Limb (tissue), 2 donors: Measurements from ENCODE around the gene MSI2.

Source experiments
- DNase-seq, 2 donors: peaks; one replicate each; pipeline ENCODE4 v3.0.0-alpha.2; 2016; ENCODE audit errors: extremely low spot score in 2 of 2

The MSI2 gene

DNA sequence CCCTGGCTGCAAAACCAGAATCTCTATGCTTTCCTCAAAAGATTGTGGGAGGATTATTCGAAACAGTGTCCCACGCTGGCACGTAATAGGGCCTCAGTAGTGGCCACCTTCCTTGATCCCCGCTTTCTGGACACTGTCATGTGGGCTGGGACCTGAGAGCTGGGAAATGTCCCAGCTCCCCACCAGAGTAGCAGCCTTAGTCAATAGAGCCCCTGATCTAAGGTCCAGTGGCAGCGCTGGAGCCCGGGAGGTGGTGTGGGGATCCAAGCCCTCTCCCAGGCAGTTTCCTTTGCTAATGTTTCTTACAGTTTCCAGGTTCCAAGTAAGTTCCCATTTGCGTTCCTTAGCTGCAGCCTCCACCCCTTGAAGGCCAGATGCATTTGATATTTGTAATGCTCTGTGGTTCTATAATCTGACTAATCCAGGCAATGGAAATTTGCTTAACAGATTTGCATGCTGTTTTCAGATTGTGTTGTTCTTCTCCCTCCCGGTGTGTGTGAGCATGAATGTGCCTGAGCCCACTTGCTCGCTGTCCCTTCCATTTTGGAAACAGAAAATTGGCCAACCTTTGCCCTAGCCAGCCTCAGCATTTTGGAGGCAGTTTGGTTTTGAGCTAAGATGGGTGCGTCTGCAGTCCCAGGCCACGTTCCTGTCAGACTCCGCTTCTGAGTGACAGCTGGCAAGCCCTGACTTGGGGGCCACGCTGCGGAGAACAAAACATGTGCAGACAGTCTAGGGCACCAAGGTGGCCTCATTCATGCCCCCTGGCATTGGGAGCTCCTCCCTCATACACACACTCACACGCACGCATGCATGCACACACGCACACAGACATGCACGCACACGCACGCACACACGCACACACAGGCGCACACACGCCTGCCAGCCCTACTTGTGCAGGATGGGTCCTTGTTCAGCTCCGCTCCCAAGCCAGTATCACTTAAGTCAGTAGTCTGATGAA, 419.4 kb downstream of the MSI2 start:
- peak in 1 of 2 donors; percentile 20 for DNase-seq

- peak in 1 of 2 donors; percentile 8 for DNase-seq
Observed at GRCh38 chr17:57676543-57676942, 420.2 kb downstream of the MSI2 start.

DNA sequence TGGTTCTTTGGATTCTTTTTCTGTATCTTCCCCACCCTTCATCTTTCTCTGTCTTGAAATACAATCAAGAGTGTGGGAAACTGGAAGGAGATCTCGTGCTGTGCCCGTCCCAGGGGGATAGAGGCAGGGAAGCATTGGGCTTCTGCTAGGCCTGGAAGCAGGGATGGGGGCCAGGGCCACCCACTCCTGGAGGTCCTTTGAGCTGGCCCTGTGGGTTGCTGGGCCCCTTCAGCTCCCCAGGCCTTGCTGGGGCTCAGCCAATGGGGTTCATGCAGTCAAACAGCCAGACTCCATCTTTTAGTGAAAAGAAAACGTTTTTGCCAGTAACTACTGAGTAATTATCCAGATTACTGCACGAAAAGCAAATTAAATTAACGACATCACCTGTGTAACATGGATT, 421.0 kb downstream of the MSI2 start:
- peak in 1 of 2 donors; percentile 23 for DNase-seq

DNA sequence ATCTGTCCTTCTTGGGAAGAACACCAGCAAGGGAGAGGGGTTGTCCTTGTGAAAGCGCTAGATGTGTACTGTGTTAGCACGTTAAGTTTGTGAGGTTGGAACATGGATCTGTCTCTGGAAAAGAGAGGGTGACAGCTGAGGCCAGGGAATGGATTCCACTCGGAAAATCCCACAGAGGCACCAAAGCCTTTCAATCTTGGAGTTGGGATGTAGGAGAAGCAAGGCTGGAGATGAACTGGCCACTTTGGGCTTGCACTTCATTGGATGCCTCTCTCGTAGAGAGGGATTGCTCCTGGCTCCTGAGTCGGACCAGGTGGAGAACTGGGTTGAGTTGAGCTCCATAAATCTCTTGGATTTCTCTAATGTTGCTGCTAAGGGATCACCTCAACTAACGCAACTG, 421.5 kb downstream of the MSI2 start:
- peak in 1 of 2 donors; percentile 9 for DNase-seq

DNA sequence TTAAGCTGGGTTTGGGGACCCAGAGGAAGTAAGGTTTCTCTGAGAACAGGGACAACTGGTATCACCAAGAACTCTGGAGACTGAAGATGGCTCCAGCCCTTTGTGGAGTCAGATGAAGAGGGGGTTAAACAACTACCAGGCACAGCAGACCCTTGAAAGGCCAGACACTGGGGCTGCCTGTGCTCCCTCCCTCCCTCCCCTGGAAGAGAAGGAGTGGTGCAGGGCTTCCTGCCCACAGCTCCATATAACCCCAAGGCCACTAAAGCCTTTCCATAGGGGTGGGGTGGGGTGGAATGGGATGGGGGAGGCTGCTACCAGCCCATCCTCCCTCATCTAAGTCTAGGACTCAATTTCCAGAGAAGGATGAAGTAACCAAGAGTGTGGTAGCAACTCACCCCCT, 422.1 kb downstream of the MSI2 start:
- DNase-seq, result peak in 1 of 2 donors; percentile 19

DNA sequence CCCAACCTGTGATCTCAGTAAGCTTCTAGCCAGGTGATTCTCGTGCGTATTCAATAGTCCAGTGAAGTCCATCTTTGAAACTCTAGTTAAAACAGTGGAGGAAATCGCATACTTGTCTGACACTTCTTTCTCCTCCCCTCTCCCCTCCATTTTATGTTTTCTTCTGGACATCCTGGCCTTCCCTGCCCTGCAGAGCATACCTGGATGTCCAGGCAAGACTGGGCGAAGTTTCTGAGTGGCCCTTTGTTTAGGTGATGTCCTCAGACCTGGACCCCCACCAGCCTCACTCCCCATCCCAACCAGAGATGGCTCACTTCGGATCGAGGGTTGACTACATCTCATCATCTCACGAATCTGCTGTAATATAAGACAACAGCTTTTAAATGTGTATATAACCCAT, 423.0 kb downstream of the MSI2 start:
- no peak for DNase-seq

- DNase-seq, result peak in 1 of 2 donors; percentile 6
Observed at GRCh38 chr17:57679906-57680695, 423.8 kb downstream of the MSI2 start.

- peak in 1 of 2 donors; percentile 23 for DNase-seq
Observed at GRCh38 chr17:57682701-57683100, 426.4 kb downstream of the MSI2 start.

DNA sequence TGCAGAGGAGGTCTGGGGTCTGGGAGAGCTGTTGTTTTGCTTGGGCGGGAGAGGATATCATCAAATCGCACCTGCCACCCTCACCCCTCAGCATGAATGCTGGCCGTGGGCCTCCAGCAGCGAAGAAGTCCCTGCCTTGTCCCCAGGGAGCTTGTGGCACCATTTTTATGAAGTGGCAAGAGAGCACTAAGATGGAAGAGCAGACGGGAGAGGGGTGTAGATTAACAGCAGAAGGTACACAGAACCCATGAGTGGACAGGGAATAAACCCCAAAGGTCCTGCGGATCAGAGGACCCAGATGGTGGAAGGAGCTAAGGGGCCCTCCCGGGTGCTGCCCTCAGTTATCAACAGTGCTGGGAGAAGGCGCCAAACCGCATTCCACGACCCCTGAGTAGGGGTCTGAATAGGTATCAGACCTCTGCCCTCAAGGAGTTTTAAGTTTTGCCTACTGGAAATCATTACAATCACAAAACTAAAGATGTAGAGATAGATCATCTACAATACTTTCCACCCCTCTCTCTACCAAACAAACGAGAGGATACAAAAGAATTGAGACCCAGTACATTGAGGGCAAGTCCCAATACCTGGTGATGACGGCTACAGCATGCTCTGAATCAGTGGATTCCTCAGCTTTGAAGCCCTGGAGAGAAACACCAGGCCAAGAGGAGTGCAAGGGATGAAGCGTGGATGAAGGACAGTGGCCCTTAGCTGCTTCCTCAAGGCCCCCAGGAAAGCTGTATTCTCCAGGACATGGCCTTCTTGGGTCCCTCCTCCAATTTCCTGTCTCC, 428.6 kb downstream of the MSI2 start:
- no peak for DNase-seq

DNA sequence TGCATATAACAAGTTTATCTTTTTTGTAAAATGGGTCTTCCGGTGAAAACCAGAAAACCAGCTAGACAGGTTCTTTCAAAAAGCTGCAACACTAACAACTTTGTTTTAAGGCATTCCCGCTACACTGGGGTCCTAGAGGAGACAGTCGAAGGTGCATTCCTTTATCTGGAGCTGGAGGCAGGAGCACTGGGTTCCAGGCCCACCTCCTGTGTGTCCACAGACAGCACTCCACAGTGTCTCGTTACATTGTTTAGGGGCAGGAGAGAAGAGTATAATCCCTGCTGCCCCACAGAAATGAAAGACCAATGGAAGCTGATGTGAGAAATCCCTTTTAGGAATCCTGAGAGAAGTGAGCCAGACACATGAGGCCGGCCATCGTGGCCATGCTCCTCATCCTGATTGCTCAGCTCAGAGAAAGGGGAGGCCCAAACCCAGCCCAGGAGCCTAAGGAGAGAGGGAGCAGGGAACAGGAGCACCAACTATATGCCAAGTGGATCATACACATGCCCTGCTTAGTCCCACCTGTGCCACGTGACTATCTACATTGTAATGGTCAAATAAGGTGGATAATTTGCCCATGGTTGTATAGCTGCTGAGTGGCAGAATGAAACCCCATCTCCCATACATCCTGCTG, 429.3 kb downstream of the MSI2 start:
- no peak for DNase-seq

DNA sequence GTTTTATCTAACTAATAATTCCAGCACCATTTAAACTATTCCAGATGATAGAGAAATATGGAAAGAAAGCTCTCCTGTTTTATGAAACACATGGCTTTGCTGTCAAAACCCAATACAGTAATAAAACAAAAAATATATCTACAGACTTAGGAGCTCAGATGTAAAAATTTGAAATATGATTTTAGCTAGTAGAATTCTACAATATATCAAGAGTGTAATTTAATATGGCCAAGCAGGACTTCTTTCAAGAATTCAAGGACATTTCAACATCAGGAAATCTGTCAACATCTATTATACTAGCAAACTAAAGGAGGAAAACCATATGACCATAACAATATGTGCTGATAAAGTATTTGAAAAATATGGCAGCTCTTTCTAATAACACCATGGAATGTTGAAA, 431.3 kb downstream of the MSI2 start:
- DNase-seq, result no peak

DNA sequence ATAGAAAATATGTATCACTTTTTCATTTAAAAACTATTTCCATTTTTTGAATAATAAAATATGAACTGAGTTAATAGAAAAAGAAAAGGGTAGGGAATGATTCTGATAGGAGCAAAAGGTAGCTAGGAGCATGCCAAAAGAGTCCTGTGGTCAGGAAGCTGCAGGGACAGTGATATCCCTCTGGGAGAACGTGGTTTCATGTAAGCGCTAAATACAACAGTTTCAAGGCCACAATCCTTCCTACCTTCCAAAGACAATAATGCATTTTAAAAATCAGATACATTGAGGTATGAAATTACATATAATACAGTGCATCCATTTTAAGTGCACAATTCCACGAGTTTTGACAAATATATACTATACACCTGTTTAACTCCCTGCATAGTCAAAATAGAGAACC, 432.9 kb downstream of the MSI2 start:
- no peak for DNase-seq

GRCh38 chr17:57691939-57692338, 435.6 kb downstream of the MSI2 start:
- no peak for DNase-seq

DNA sequence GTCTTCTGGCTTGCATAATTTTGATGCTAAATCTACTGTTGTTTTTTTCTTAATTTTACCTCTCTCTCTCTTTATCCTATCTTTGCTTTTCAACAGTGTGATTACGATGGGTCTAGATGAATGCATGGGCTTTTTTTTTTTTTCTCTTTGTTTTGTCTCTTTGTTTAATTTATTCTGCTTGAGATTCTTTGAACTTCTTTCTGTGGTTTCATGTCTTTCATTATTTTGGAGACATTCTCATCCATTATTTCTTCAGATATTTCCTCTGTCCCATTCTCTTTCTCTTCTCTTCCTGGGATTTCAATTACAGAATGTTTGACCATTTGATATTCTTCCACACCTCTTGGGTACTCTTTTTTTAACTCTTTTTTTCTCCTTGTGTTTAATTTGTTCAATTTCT, 436.4 kb downstream of the MSI2 start:
- DNase-seq, result no peak

- no peak for DNase-seq
Observed at GRCh38 chr17:57694051-57694450, 437.7 kb downstream of the MSI2 start.

DNA sequence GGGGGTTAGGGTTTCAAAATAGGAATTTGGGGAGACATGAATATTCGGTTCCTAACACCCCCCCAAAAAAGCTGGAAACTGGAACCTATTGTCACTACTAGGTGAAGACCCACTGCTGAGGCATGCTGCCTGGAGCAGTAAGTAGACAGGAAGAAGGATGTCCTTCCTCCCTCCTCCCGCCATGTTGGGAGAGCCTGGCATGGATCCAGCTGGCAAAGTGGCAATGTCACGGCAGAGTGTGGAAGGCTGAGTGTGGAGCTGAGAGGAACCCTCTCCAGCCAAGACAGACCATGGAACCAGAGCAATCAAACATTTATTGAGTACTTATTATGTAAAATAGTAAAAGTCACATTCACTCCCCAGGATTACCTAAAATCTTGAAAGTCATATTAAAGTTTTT, 439.7 kb downstream of the MSI2 start:
- no peak for DNase-seq

- no peak for DNase-seq
Observed at GRCh38 chr17:57697197-57697596, 440.9 kb downstream of the MSI2 start.

DNA sequence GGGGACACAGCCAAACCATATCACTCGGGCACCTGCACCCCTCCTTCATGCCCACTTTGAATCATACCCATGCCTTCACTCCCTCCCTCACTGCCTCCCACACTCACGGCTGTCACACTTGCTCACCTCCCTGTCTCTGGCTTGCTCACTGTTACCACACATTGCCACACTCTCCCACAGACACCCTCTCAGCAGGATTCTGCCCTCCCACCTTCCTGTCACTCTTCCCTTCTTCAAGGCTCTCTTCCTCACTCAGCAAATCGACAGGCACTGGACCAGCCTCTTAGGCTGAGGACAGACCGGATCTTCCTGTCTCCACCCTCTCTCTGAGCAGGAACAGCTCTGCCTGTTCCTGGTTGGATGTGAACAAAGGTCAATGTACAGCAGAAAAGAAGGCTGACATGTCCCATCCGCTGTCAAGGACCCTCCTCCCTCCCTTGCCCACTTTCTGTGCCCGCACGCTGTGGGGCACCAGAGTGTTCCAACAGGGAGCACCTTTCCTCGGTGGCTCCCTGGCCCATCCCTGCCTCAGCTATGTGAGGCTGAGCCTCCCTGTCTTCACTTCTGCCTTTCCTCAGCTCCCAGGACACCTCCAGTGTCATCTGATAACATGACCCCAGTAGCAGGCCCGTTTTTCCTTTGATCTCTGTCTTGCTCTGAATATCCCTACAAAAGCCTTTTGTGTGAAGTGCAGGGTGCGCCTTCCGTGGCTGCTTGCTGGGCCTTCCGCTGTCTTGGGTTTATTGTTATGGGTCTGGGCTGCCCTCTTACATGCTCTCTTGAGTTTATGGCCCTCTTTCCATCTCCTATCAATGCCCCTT, 441.8 kb downstream of the MSI2 start:
- no peak for DNase-seq

DNA sequence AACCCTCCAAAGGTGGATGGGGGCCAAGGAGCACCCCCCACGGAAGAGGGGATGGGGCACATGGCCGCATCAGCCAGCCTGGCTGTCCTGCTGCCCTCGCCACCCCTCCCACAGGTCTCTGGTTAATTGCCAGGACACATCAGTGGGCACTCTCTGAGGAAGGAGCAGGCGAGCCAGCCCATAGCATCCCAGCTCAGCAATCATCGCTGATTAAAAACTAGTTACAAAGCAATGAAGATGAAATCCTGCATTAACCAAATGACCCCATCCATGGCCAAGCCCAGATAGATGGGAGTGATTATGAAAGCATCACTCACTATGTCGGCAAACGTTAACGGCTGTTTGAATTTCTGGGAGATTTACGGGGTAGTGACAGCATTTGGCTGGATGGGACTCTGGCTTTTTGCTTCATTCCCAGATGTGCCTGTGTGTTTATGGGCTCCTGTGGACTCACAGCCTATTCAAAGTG, 443.5 kb downstream of the MSI2 start:
- peak in 1 of 2 donors; percentile 37 for DNase-seq

- DNase-seq, result no peak
Observed at GRCh38 chr17:57701124-57701523, 444.8 kb downstream of the MSI2 start.
